Activated naive CD4-positive, alpha-beta T cell treated with Interleukin-2 at 50 U/mL for 16 hours (primary cell): ENCODE measurements around the gene SLCO2B1.

Experiments used
- DNase-seq: peaks from one replicate; pipeline ENCODE4 v3.0.0-alpha.2; 2020

Gene SLCO2B1

DNA sequence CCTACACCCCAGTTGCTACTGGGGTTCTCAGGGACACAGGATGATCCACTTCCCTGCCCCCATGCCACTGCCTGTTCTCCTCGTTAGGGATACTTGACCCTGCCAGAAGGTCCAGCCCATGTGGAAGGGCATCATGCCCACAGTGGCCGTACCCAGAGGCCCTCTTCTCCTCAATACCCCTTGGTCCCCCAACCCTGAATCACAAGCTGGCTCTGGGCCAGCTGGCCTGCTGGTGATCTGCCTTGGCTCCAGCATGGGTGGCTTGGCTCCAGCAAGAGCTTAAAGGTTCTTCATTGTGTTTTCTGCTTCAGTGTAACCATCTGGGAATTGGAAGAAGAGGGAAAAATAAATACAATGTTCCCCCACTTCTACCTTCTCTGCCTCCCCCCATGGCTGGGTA lies 78.6 kb downstream of the SLCO2B1 start:
- DNase-seq: no peak

DNA sequence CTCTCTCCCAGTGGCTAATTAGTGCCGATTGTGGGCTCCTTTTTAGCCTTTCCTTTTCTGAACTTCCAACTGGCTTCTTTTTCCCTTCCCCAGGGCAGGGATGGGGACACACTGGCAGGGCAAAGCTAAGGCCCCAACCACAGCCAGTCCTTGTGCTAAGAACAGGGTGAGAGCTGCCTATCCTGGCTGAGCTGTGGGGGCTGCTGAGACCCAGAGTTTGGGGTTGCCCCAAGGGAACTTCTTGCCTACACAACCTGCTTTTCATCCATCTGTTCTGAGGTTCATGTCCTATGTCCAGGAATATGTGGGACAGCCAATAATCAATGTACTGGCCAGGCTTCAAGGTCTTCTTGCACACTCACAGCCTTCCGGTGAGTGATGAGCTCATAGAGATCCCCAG lies 79.7 kb downstream of the SLCO2B1 start:
- no peak for DNase-seq

DNA sequence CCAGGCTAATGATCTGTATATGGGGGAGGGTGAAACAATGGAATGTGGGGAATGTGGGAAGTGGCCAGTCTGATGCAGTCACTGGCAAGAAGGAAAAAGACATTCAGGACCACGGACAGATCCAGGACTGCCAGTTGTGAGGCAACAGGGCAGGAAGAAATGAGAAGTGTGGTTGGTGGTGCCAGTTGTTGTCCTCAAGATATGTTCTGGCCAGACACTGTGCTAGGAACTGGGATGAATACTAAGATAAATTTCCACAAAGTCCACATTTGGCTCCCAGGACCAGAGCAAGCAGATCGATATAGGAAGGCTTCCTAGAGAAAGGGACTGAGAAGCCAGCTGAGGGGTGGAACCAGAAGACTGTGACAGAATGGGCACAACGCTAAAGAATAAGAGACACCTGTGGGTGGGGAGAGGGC lies 82.9 kb downstream of the SLCO2B1 start:
- no peak for DNase-seq

DNA sequence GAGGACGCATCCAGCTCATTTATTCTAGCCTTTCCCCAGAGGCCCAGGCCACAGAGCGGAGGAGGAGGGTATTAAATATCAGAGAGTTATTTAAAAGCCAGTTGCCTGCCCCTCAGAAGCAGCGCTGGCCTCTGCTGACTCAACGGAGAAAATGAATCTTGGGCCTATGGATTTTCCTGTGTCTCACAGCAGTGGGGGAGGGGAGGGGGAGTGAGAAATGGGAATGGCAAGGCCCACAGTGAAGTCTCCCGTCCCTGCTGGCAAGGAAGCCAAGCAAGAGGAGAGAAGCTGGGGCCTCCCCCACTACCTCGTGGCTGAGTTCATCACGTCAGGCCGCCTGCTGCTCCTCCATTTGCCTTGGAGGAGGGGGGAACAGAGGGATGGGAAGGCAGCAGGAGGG lies 85.2 kb downstream of the SLCO2B1 start:
- no peak for DNase-seq

DNA sequence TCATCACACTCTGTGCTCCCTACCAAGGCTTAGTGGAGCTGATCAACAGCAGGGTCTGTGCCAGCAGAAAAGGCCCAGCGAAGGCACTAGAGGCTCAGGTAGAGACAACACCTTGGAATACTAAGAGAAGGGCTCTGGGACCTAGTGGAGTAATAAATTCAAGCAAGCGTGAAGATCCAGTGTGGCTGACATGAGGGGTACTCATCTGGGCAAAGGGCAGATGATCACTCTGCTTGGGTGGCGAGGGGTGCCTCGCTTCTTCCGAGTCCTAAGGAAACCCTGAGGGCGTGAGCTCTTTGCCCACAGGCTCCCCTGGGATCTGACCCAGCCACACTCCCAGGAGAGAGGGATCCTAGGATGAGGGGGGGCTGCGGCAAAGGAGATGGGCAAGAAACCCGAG lies 86.1 kb downstream of the SLCO2B1 start:
- DNase-seq: no peak

DNA sequence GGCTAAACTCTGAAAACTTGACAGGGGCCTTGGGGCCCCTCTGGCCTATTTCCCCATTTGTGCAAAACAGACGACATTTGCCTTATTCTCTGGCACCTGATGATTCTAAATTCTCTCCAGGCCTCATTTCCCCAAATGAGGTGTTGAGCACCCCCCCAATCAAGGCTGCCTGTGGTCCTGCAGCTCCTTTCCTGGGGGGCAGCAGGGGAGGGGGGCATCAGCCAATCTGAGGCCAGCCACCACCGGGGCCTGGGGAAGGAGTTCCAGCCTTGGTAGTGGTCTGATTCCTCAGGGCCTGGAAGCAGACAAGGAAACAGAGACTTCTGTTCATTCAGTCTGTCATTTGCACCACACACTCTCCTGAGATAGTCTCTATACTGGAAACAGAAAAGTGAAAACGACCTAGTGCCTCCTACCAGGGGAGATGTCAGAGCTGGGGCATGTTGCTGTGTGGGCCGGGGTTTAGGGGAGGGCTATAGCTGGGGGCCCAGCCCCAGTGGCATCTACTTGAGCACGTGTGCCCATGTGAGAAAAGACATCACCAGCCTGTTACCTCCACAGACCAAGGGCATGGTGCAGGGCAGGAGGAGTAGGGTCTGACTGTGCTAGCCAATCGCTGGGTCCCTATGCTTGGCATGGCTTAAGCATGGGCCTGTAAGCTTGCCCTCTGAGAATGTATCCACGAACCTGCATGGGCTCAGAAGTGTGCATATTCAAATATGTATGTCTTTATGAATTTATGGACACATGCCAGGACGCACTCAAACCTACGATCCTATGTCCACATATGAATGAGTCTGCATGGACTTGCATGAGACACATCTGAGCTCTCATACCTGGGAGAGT lies 87.9 kb downstream of the SLCO2B1 start:
- no peak for DNase-seq

DNA sequence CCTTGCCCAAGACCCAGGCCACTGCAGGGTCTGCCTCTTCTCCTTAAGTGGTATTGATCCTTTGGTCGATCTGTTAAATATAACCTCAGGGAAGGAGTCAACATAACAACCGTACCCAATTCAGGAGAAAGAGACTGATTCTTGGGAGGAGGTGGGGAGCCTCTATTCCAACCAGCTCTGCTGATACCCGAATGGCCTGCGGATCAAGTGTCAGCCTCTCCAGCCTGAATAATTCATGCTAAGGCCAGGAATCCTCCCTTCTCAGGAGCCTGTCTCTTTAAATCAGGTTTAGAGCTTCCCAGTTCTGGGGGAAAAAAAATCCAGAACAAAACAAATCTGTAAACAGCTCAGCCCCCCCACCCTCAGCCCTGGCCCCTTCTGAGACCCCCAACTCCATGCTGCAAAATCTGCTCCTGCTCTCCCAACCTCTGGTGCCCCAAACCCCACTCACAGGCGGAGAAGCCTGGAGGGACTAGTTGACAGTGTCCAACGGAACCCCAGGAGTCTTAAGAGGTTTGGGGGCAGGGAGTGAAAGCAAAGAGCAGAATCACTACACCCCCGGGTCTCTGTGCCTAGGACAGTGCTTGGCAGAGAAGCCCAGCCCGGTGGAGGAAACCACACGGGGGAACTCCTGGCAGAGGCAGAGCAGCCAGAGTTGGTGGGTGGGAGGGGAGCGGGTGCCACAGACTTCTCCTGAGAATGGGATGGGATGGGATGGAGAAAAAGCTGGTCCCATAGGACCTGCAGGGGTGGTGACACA lies 88.8 kb downstream of the SLCO2B1 start:
- no peak for DNase-seq

DNA sequence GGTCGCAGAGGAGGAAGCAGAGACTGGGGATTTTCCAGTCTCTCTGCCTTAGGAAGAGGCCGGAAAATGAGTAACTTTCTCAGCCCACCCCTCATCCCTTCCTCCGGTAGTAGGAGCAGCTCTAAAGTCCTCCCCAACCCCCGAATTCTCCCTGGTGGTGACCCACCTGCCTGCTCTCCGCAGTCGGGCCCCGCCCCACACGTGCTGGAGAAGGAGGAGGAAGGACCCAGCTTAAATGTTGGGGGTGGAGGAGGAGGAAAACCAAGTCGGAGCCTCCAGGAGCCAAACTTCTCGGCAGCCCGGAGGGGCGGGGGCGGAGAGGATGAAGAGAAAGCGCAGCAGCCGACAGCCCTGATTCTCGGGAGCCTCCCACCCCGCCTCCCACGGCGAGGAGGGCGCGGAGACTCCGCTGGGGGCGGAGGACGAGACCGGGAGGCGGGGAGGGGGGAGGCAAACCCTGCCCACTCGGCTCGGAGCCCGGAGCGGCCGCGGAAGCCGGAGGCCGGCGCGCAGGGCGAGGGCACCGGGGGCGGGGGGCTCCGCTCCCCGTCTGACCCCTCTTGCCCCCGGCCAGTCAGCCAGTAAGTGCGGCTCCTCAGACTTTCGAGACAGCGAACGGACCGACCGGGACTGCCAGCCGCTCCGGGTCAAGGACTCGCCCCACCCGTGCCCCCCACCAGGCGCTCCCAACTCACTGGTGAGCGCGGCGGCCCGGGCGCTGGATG lies 89.6 kb downstream of the SLCO2B1 start, which contains the start of gene TPBGL:
TPBGL (plus strand) TSS at position 464 of the 725 bp plus-strand sequence. CDS start 276 bp downstream, outside the sequence.
- peak; percentile 28 for DNase-seq

DNA sequence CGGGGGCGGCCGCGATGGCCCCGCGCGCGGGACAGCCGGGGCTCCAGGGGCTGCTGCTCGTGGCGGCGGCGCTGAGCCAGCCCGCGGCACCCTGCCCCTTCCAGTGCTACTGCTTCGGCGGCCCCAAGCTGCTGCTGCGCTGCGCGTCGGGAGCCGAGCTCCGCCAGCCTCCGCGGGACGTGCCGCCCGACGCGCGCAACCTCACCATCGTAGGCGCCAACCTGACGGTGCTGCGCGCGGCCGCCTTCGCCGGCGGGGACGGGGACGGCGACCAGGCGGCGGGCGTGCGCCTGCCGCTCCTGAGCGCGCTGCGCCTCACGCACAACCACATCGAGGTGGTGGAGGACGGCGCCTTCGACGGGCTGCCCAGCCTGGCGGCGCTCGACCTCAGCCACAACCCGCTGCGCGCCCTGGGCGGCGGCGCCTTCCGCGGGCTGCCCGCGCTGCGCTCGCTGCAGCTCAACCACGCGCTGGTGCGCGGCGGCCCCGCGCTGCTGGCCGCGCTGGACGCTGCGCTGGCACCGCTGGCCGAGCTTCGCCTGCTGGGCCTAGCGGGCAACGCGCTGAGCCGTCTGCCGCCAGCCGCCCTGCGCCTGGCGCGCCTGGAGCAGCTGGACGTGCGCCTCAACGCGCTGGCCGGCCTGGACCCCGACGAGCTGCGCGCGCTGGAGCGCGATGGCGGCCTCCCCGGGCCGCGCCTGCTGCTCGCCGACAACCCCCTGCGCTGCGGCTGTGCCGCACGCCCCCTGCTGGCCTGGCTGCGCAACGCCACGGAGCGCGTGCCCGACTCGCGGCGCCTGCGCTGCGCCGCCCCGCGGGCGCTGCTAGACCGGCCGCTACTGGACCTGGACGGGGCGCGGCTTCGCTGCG lies 90.4 kb downstream of the SLCO2B1 start:
- DNase-seq: peak; percentile 90

DNA sequence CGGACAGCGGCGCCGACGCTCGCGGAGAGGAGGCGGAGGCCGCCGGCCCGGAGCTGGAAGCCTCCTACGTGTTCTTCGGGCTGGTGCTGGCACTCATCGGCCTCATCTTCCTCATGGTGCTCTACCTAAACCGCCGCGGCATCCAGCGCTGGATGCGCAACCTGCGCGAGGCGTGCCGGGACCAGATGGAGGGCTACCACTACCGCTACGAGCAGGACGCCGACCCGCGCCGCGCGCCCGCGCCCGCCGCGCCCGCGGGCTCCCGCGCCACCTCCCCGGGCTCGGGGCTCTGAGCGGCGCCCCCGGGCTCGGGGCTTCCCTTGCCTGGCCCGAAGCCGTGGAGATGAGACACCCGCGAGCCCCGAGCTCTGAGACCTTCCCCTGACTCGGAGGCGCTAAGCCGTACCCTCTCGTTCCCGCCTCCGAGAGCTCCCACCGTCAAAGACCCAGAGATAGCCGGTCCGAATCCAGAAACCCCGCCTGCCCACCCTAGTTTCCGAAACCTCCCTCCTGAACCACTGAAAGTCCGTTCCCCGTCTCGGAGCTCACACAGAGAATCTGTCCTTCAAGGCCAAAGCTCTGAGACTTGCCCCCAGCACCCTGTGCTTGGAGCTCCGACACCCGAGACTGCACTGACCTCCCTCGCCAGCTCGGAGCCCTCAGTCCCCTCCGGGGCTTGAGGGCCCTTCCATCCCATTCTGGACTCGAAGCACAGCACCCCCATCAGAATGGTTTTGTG lies 91.2 kb downstream of the SLCO2B1 start:
- no peak for DNase-seq

DNA sequence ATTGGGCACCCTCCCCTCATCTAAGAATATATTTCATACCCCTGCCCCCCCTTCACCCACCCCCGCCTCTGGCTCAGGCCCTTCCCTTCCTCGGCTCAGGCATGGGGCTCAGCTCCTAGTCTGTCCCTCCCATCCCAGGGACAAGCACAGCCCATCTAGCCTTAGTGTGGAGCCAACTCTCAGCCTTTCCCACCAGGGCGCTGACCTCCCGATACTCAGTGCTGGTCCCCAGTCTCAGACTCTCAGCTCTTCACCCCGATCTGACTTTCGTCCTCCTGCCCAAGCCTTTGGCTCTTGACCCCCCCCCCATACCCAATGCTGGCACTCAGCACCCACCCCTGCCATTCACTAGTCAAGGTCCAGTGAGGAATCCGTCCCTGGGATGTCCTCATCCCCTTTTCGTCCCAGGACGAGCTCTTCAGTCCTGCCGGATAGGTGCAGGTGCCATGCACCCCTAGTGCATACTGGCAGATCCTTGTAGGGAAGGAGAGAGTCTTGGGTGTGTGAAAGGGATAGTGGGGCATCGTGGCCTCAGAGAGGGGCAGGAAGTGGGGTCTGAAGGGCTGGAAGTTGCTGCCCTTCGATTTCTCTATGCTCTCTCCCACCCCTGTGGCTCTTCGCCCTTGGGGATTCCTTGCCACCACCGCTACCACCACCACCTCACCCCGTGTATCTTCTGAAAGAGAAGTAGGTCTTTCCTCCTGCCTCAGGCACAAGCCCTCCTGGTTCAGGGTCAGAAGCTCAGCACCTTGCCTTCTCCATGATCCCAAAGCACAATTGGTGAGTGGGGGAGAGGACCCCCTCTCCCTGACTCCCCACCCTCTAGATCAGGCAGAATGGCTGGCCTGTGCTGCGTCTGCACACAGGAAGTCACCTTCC lies 92.1 kb downstream of the SLCO2B1 start:
- no peak for DNase-seq

DNA sequence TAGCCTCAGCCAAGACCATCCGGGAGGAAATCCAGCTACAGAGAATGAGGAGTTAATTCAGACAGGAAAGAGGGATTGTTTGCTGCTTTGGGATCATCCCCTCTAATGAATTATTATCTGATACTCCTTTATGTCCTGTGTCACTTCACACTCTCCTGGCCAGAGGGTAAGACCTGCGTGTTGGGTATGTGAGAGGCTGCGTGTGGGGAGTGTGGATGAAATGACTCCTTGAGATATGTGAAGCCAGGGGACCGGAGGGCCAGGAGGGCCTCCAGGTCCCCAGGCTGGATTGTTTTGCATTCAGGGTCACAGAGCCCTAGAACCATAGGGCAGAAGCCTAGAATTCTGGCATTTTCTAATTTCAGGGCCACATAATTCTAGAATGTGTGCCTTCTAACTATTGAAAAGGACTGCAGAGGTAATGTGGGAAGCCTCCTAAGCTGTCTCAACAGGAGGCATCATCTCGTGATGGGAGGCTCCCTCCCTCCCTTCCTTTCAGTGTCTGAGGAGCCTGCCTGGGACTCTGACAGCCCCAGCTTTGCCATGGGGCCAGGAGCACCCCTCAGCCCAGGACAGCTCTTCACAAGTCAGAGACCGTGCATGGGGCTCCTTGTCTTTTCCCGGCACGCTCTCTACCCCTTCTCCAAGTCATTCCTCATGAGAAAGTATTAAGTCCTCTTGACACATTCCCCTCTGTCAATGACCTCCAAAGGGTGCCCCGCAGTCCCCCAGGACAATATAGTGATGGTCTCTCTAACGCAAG lies 93.3 kb downstream of the SLCO2B1 start:
- no peak for DNase-seq

DNA sequence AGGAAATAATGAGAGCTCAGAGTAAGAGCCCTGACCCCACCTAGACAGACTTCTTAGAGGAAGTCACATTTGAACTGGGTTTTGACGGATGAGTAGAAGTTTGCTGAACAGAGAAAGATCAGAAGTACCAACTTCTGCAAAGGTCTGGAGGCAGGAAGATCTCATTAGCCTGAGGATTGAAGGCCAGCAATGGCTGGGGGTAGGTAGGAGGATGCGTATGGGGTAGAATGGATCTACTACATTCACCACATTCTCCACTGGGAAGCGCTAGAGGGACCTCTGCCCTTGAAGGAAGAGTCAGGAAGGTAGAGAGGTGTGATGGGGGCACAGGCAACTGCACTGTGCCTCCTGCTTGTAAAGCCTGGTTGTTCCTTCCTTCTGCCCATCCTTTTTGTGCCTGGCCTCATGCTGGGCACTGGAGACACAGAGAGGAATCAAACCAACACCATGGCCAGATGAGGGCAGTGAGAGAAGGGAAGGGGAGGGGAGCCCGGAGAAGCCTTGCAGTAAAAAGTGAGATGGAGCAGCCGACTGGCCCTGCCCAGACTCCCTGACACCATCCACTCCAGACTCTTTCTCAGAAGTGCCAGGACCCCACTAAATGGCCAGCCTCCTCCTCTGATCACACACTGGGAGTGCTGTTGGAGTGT lies 94.6 kb downstream of the SLCO2B1 start:
- no peak for DNase-seq

DNA sequence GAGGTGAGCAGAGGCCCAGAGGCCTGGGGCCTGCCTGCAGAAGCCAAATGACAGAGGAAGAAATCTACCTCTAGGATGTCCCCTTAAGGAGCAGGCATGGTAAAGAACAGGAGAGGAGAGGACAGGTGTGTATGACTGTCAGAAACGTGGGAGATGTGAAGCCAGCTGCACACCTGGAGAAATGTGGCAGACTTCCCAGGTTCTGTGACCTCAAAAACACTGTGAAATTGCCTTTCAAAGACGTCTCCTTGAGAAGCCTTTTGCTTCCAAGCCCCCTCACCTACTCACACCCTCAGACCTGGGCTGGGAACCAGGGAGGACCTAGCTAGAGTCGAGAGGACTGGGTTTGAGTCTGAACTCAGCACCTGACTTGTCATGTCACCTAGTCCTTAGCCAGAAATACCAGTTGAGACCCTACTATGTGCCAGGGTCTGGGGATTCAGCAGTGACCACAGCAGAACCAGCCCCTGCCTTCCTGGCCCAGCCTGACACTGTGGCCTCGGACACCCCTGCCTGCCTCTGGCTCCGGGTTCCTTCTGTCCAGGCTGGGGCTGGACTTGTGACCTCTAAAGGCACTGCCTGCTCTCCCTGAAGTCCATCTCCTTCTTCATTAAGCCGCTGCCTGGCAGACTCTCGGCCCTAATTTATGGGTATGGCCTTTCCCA lies 95.2 kb downstream of the SLCO2B1 start:
- no peak for DNase-seq

DNA sequence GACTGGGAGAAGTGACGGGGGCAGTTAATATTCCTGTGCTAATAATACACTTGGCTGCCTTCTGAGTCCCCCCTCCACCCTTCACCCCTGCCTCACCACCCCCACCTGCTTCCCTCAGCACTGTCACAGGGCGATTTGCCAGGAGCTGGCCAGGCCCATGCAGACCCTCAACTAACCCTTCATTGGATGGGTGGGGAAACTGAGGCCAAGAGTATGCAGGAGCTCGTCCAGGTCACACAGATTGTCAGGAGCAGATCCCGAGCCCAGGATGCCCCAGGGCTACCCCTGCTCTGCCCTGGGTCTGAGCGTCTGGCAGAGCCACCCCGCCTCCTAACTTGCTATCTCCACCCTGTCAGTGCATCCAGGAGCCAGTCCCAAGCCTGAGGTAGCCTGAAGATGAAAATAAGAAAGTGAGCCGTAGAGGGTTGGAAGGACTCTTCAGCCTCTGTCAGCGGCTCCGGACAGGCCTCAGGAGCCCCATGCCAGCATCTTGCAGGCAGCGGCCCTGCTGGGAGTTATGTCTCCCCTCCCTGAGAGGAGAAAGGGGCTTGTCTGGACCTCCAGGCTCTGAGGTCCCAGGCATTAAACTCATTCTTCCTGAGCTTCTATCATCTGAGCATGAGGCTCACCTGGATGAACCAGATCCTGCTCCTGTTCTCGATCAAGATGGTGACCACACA lies 95.9 kb downstream of the SLCO2B1 start:
- no peak for DNase-seq

DNA sequence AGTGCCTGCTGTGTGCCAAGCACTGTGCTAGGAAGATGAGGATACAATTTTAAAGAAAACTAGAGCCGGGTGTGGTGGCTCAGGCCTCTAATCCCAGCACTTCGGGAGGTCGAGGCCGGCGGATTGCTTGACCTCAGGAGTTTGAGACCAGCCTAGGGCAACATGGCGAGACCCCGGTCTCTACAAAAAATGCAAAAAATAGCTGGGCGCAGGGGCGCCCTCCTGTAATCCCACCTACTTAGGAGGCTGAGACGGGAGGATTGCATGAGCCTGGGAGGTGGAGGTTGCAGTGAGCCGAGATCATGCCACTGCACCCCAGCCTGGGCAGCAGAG lies 98.0 kb downstream of the SLCO2B1 start:
- no peak for DNase-seq

DNA sequence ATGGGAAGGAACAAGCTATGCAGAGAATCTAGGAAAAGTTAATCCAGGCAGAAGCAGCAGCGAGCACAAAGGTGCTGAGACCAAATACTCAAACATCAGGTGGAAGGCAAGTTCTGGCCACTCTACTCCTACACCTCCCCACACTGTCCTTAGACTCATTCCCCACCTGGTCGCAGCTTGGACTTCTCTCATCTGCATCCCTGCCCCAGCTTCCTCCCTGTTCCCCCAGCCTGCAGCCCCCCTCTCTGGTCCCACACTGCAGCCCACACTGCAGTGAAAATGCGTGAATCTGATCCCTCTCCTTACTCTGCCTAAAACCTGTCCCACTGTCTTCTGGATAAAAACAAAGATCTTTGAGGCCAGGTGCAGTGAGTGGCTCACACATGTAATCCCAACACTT lies 98.8 kb downstream of the SLCO2B1 start:
- DNase-seq: no peak

DNA sequence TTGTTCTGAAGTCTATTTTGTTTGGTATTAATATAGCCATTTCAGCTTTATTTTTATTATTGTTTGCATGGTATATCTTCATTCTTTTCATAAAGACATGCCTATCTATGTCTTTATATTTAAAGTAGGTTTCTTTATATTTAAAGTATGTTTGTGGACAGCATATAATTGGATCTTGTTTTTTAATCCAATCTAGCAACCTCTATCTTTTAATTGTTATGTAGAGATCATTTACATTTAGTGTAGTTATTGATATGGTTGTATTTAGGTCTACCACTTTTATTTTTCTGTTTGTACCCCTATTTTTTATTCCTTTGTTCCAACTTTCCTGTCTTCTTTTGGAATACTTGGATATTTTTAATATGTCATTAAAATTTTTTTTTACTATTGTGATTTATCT lies 103.4 kb downstream of the SLCO2B1 start:
- no peak for DNase-seq
